ENCODE results near the gene NR3C1. TPM values are rescaled to one million over a fixed set of nuclear protein-coding genes. Genes with fewer than 3 reads are reported as not detected.

Gene NR3C1
- total and polyA plus RNA-seq, 7 donors: 5.5 to 65.6 (median 36.0) TPM

- no peak overlapping the region for H3K4me3 ChIP-seq
Measured at GRCh38 chr5:143340891-143341685, 62.4 kb downstream of the NR3C1 start.

GRCh38 chr5:143338658-143339366, 64.7 kb downstream of the NR3C1 start:
- 84 to 93% methylated on average over 2 of the region's 2 CpGs for WGBS, 2 donors
- no peak for DNase-seq
- H3K4me1 ChIP-seq: peaks cover 0 to 48% (median 37%) of the 10 kb centered on the region in 4 donors
- H3K4me3 ChIP-seq: no peak overlapping the region
- no peaks in the 10 kb centered on the region for H3K9me3 ChIP-seq
- intact Hi-C loops (cut with DNase I): no loop called here
- no peaks in the 10 kb centered on the region for H3K36me3 ChIP-seq
- H3K27ac ChIP-seq: no peak overlapping the region
- no peak for TF ChIP-seq EP300 (IDR thresholded peaks at IDR 0.05)
- no peak for TF ChIP-seq CTCF (IDR thresholded peaks at IDR 0.05)
- TF ChIP-seq POLR2A (IDR thresholded peaks at IDR 0.05): no peak
- no peak for TF ChIP-seq POLR2AphosphoS5 (IDR thresholded peaks at IDR 0.05)
- no peaks in the 10 kb centered on the region for H3K27me3 ChIP-seq

More at GRCh38 chr5:143340891-143341685, 62.4 kb downstream of the NR3C1 start:
- peak overlapping the region; percentile 15 to 74 (median 64) for H3K27ac ChIP-seq
- H3K9me3 ChIP-seq: no peaks in the 10 kb centered on the region
- peaks cover 0 to 42% (median 32%) of the 10 kb centered on the region in 4 donors for H3K4me1 ChIP-seq
- no peak for DNase-seq
- intact Hi-C loops (cut with DNase I): no loop called here
- H3K27me3 ChIP-seq: no peaks in the 10 kb centered on the region
- 79 to 89% methylated on average over 3 of the region's 3 CpGs for WGBS, 2 donors
- no peaks in the 10 kb centered on the region for H3K36me3 ChIP-seq
- TF ChIP-seq EP300 (IDR thresholded peaks at IDR 0.05): no peak
- no peak for TF ChIP-seq POLR2A (IDR thresholded peaks at IDR 0.05)
- TF ChIP-seq CTCF (IDR thresholded peaks at IDR 0.05): no peak
- no peak for TF ChIP-seq POLR2AphosphoS5 (IDR thresholded peaks at IDR 0.05)

- WGBS, 2 donors: 82 to 84% methylated on average over 3 of the region's 3 CpGs
- intact Hi-C loops (cut with DNase I): no loop called here
- Histone ChIP-seq H3K4me3 (no peak overlapping the region), H3K4me1 (peaks cover 0 to 40% (median 37%) of the 10 kb centered on the region in 4 donors), H3K9me3 (no peaks in the 10 kb centered on the region), H3K36me3 (no peaks in the 10 kb centered on the region), H3K27me3 (no peaks in the 10 kb centered on the region), H3K27ac (no peak overlapping the region)
- DNase-seq: no peak
- no peak for TF ChIP-seq CTCF (IDR thresholded peaks at IDR 0.05)
Measured at GRCh38 chr5:143337946-143338345, 65.5 kb downstream of the NR3C1 start.

- H3K4me3 ChIP-seq: no peak overlapping the region
- no peaks in the 10 kb centered on the region for H3K36me3 ChIP-seq
- peak overlapping the region in 3 of 4 donors; percentile 41 to 63 (median 46) for H3K27ac ChIP-seq
- intact Hi-C loops (cut with DNase I): no loop called here
- no peaks in the 10 kb centered on the region for H3K9me3 ChIP-seq
- peaks cover 0 to 26% (median 24%) of the 10 kb centered on the region in 4 donors for H3K4me1 ChIP-seq
- TF ChIP-seq POLR2A (IDR thresholded peaks at IDR 0.05) (no peak), POLR2AphosphoS5 (IDR thresholded peaks at IDR 0.05) (no peak), CTCF (IDR thresholded peaks at IDR 0.05) (no peak), EP300 (IDR thresholded peaks at IDR 0.05) (no peak)
- H3K27me3 ChIP-seq: no peaks in the 10 kb centered on the region
- 95 to 96% methylated on average over 6 of the region's 6 CpGs for WGBS, 2 donors
- DNase-seq: no peak
Measured at GRCh38 chr5:143336485-143336884, 67.0 kb downstream of the NR3C1 start.

Data from sigmoid colon (tissue), 7 donors.